Lung (tissue), 12 donors: Measurements from ENCODE around the gene ITGA7. TPM values are rescaled to one million over a fixed set of nuclear protein-coding genes. Genes with fewer than 3 reads are reported as not detected.

ENCODE experiments used
- ATAC-seq: fragments of 200-7000 bp; cut with Tn5 transposase; one replicate; pipeline ENCODE4 v1.9.1; 2020; ENCODE audit warnings: moderate number of reproducible peaks; ENCODE audit not compliant: insufficient read depth, low FRiP score
- DNase-seq, 3 donors: peaks; one replicate each; pipeline ENCODE4 v3.0.0-alpha.2; 2013 to 2017
- H3K27ac ChIP-seq, 2 donors: one replicate each; pipeline ENCODE4 v1.5.1; 2013; ENCODE audit warnings: mild to moderate bottlenecking in 2 of 2, moderate library complexity in 2 of 2, control low read depth in 1 of 2, inconsistent platforms in 1 of 2, low read depth in 1 of 2, low read length in 1 of 2
- H3K27me3 ChIP-seq, 3 donors: one replicate each; pipeline ENCODE4 v1.5.1; 2013; ENCODE audit warnings: low read length in 2 of 3; ENCODE audit not compliant: control insufficient read depth in 3 of 3, insufficient read depth in 3 of 3
- H3K36me3 ChIP-seq, 4 donors: one replicate each; pipeline ENCODE4 v1.5.1; 2013; ENCODE audit warnings: low read length in 4 of 4, mild to moderate bottlenecking in 1 of 4, moderate library complexity in 1 of 4; ENCODE audit not compliant: control insufficient read depth in 4 of 4, insufficient read depth in 4 of 4
- H3K4me1 ChIP-seq, 5 donors: one replicate each; pipeline ENCODE4 v1.5.1; 2013; ENCODE audit warnings: low read length in 5 of 5, mild to moderate bottlenecking in 2 of 5, moderate library complexity in 1 of 5; ENCODE audit not compliant: control insufficient read depth in 5 of 5, insufficient read depth in 5 of 5
- H3K4me3 ChIP-seq: one replicate; pipeline ENCODE4 v1.5.1; 2013; ENCODE audit warnings: mild to moderate bottlenecking, control low read depth, moderate library complexity
- H3K9ac ChIP-seq, 2 donors: one replicate each; pipeline ENCODE4 v1.5.1; 2013; ENCODE audit warnings: low read length in 2 of 2, control low read depth in 1 of 2; ENCODE audit not compliant: insufficient read depth in 1 of 2
- H3K9me3 ChIP-seq, 4 donors: one replicate each; pipeline ENCODE4 v1.5.1; 2013; ENCODE audit warnings: low read length in 3 of 4, mild to moderate bottlenecking in 1 of 4, moderate library complexity in 1 of 4; ENCODE audit not compliant: control insufficient read depth in 4 of 4, insufficient read depth in 3 of 4
- WGBS, 2 donors: extraction: QIAGEN DNeasy Blood & Tissue Kit; methylation state at CpG; one replicate each; pipeline ENCODE4 v1.1.7; 2013; 5-methylcytosine and 5-hydroxymethylcytosine counted together
- polyA plus RNA-seq, 2 donors: library from polyadenylated mRNA; stranded (reverse); fragments of 200-250 nt; gene quantifications; one replicate each; pipeline ENCODE4 v1.2.1, GENCODE V29; 2013
- total RNA-seq, 2 donors: library from RNA; depleted of rRNA in 1 of 2; stranded (reverse); fragments of >200 nt in 1 of 2; gene quantifications; one replicate each; pipeline ENCODE4 v1.2.1, GENCODE V29; 2014 to 2021
- TF ChIP-seq, protein P1 (sequence below): IDR thresholded peaks from 2 replicates; pipeline ENCODE4 v1.5.1; 2012; ENCODE audit warnings: mild to moderate bottlenecking; ENCODE audit errors: control extremely low read depth, extremely low read depth
- donor health status: control.
- donor health status: control.
- donor health status: Bipolar disorder and iron deficiency.
- donor health status: healthy.
- donor health status: DM: yes; HTN: yes; CAD: no.

Gene ITGA7
- total and polyA plus RNA-seq, 4 donors = 8.2 to 28.4 (median 17.7) TPM

DNA sequence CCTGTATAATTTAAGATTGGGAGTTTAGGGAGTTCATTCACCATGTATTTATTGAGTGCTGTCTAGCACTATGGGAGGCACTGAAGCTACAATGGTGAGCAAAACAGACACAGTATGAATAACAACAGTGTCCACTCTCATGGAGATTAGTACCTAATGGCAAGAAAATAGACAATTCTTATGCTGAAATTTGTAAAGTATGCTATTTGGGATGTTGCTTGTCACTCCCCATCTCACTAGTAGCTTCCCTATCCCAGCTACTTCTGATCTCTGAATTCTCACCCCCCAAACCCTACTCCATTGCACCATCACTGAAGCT lies 39.2 kb upstream of the ITGA7 start:
- no peak overlapping the region for H3K9ac ChIP-seq
- no peaks in the 10 kb centered on the region for H3K9me3 ChIP-seq
- ATAC-seq = no peak
- peaks cover 2 to 30% (median 8%) of the 10 kb centered on the region in 5 donors for H3K4me1 ChIP-seq
- TF ChIP-seq, protein P1, sequence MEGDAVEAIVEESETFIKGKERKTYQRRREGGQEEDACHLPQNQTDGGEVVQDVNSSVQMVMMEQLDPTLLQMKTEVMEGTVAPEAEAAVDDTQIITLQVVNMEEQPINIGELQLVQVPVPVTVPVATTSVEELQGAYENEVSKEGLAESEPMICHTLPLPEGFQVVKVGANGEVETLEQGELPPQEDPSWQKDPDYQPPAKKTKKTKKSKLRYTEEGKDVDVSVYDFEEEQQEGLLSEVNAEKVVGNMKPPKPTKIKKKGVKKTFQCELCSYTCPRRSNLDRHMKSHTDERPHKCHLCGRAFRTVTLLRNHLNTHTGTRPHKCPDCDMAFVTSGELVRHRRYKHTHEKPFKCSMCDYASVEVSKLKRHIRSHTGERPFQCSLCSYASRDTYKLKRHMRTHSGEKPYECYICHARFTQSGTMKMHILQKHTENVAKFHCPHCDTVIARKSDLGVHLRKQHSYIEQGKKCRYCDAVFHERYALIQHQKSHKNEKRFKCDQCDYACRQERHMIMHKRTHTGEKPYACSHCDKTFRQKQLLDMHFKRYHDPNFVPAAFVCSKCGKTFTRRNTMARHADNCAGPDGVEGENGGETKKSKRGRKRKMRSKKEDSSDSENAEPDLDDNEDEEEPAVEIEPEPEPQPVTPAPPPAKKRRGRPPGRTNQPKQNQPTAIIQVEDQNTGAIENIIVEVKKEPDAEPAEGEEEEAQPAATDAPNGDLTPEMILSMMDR = no peak
- no peak overlapping the region for H3K27ac ChIP-seq
- H3K4me3 ChIP-seq = no peak overlapping the region
- H3K27me3 ChIP-seq = no peaks in the 10 kb centered on the region
- H3K36me3 ChIP-seq = peaks cover 0 to 12% (median 4%) of the 10 kb centered on the region in 4 donors
- no peak for DNase-seq

DNA sequence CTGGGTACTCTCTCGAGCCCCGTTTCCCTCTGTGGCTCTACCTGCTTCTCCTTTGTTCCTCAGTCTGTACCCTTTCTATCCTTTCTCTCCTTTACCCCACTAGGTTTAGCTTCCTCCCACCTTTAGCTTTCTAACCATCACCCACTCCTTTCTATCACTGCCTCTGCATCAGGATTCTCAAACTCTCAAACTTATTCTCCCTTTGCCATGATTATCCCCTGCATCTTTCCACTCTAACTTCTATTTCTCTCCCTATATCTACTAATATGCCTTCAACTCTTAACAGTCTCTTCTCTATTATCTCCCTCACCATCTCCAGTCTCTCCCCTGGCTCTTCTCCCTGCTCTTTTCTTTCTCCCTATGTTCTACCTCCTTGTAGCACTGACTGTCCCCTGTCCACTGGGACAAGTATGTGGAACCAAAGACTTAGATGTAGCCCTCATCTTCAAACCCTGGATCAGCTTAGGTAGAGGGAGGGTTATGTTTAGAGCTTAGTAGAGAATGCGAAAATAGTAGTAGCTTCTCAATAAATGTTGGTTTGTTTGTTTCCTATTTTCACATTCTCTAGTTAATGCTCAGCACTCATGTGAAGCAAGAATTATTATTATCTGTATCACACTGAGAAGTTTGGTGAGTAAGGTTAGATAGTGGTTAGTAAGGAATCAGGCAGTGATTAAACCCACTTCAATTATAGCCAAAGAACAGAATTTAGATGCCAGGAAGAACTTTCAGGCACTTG lies 38.6 kb upstream of the ITGA7 start:
- no peak overlapping the region for H3K27ac ChIP-seq
- WGBS, 2 donors = 59 to 64% methylated on average over 3 of the region's 3 CpGs

DNA sequence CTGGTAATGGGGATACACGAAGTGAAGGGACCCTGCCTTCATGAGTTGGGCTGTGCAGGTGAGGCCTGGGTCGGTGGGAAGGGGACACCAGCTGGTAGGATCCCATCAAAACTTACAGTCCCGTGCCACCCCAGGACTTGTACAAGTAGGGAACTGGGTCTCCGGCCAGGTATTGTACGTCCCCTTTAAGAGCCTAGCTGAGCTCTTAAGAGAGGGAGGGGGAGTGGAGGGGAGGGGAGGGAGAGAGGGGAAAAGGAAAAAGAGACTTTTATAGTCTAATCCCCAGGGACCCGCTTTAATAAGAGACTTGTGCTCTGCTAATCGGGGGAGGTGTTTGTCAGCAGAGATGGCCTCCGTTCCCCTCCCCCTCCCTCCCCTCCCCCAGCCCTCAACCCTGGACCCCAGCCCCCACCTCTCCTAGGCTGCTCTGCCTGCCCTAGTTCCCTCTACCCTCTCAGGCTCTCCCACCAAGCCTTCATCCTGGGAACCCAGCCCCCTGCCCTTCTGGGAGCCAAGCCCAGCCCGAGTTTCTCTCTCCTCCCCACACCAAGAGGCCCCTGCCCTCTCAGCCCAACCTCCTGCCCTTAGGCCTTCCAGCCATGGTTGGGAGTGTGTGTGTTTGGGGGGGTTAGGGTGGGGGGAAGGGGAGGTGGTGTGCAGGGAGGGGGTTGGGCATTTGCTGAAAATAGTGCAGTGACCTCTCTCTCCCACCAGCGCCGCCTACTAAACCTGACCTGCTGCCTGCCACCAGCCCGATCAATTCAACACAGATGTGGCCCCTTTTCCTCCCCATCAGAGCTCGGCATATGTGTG lies 37.9 kb upstream of the ITGA7 start:
- DNase-seq = peak; percentile 73 to 87 (median 85)

More for the DNA sequence above, 38.6 kb upstream of the ITGA7 start:
- DNase-seq (no peak), ATAC-seq (no peak)
- Histone ChIP-seq H3K9ac (peak overlapping the region in 1 of 2 donors; percentile 35), H3K27me3 (no peaks in the 10 kb centered on the region), H3K9me3 (no peaks in the 10 kb centered on the region), H3K4me3 (no peak overlapping the region), H3K4me1 (peaks cover 2 to 34% (median 11%) of the 10 kb centered on the region in 5 donors), H3K36me3 (peaks cover 0 to 7% (median under 1%) of the 10 kb centered on the region in 4 donors)
- TF ChIP-seq, protein P1 = no peak

More for the DNA sequence above, 37.9 kb upstream of the ITGA7 start:
- 31 to 36% methylated on average over 13 of the region's 13 CpGs for WGBS, 2 donors
- no peak overlapping the region for H3K4me3 ChIP-seq
- H3K4me1 ChIP-seq = peaks cover 2 to 34% (median 11%) of the 10 kb centered on the region in 5 donors
- H3K9me3 ChIP-seq = no peaks in the 10 kb centered on the region
- TF ChIP-seq, protein P1 = no peak
- no peaks in the 10 kb centered on the region for H3K27me3 ChIP-seq
- H3K9ac ChIP-seq = no peak overlapping the region
- no peak overlapping the region for H3K27ac ChIP-seq
- ATAC-seq = no peak
- H3K36me3 ChIP-seq = peaks cover 0 to 2% (median 0%) of the 10 kb centered on the region in 4 donors
